Ascending aorta (tissue), 2 donors: ENCODE data around the gene TMEM50A. TPM values are rescaled to one million over a fixed set of nuclear protein-coding genes. Genes with fewer than 3 reads are reported as not detected.
"Not testable (repeated sequence)": the region's sequence is repeated elsewhere in the genome, so short reads cannot be mapped to it uniquely, and the experiment has no call there.

ENCODE experiments used
- DNase-seq, 2 donors: peaks; one replicate each; pipeline ENCODE4 v3.0.0-alpha.2; 2019; ENCODE audit warnings: low spot score in 2 of 2
- H3K27ac ChIP-seq, 2 donors: fragments of 200-600 bp; sonication (generic); one replicate each; pipeline ENCODE4 v1.5.1; 2016 to 2017; ENCODE audit warnings: mild to moderate bottlenecking in 1 of 2
- H3K27me3 ChIP-seq: fragments of 200-600 bp; sonication (generic); one replicate; pipeline ENCODE4 v1.5.1; 2017
- H3K36me3 ChIP-seq, 2 donors: fragments of 200-600 bp; sonication (generic); one replicate each; pipeline ENCODE4 v1.5.1; 2016
- H3K4me1 ChIP-seq, 2 donors: fragments of 200-600 bp; sonication (generic); one replicate each; pipeline ENCODE4 v1.5.1; 2016 to 2017; ENCODE audit warnings: mild to moderate bottlenecking in 1 of 2
- H3K4me3 ChIP-seq, 2 donors: fragments of 200-600 bp; sonication (generic); one replicate each; pipeline ENCODE4 v1.5.1; 2016 to 2017; ENCODE audit warnings: mild to moderate bottlenecking in 1 of 2
- H3K9me3 ChIP-seq, 2 donors: fragments of 200-600 bp; sonication (generic); one replicate each; pipeline ENCODE4 v1.5.1; 2016
- intact Hi-C: fragments of 100-400 bp; cut with DNase I; formaldehyde crosslinking; loops from one replicate; pipeline ENCODE4 v1.15.1; 2023
- total RNA-seq: library from RNA; depleted of rRNA; stranded (reverse); fragments of >200 nt; gene quantifications from one replicate; pipeline ENCODE4 v1.1.0, GENCODE V29; 2016
- TF ChIP-seq, protein P1 (sequence below), 3 experiments: fragments of 200-600 bp in 2 of 3; fragments of 450-650 bp in 1 of 3; sonication (generic) in 2 of 3; IDR thresholded peaks; one replicate each; pipeline ENCODE4 v1.5.1; 2016 to 2019; ENCODE audit warnings: antibody characterized with exemption in 3 of 3, mild to moderate bottlenecking in 1 of 3, moderate library complexity in 1 of 3

Gene TMEM50A
- total RNA-seq, 1 donor from 2014 or later = 143 TPM

DNA sequence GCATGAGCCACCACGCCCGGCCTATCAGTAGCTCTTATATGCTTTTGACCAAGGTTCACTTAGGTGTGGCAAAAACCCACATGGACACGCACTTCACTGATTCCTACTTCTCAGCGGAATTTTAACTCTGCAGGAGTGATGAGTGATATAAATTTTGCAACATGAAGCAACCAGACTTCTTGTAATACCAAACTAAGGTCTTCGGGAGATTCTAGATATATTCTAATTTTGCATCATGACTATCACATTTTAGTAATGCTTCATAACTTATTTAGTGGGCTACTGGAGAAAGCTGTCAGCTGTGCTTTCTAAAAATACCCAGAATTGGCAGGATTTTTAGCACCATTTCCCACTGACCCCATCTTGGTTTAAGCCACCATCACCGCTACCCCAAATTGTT lies 54.7 kb downstream of the TMEM50A start:
- TF ChIP-seq, protein P1, sequence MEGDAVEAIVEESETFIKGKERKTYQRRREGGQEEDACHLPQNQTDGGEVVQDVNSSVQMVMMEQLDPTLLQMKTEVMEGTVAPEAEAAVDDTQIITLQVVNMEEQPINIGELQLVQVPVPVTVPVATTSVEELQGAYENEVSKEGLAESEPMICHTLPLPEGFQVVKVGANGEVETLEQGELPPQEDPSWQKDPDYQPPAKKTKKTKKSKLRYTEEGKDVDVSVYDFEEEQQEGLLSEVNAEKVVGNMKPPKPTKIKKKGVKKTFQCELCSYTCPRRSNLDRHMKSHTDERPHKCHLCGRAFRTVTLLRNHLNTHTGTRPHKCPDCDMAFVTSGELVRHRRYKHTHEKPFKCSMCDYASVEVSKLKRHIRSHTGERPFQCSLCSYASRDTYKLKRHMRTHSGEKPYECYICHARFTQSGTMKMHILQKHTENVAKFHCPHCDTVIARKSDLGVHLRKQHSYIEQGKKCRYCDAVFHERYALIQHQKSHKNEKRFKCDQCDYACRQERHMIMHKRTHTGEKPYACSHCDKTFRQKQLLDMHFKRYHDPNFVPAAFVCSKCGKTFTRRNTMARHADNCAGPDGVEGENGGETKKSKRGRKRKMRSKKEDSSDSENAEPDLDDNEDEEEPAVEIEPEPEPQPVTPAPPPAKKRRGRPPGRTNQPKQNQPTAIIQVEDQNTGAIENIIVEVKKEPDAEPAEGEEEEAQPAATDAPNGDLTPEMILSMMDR (IDR thresholded peaks at IDR 0.05) = no peak
- Histone ChIP-seq H3K9me3 (no peaks in the 10 kb centered on the region), H3K36me3 (no peaks in the 10 kb centered on the region), H3K4me1 (no peaks in the 10 kb centered on the region), H3K4me3 (no peak overlapping the region), H3K27me3 (no peaks in the 10 kb centered on the region), H3K27ac (no peak overlapping the region)
- DNase-seq = no peak
- intact Hi-C loops = no loop called here

DNA sequence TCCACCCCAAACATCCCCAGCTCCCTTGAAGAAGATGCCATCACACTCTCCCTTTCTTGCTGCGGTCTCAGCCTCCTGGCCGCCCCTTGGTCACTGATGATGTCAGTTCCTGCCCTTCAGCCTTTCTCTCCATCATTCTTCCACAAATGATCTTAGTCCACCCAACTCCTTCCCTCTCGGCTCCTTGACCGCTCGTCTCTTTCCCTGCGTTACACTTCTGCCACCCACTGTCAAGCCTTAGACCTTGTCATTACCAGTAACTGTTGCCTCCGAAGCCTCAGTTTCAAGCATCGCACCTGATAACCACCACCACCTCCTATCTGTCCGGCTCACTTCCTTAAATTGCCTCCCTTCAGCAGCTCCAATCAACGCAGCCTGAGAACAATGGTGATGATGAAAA lies 59.4 kb downstream of the TMEM50A start:
- intact Hi-C loops, H3K36me3 ChIP-seq, H3K27me3 ChIP-seq, H3K27ac ChIP-seq, H3K4me3 ChIP-seq, H3K4me1 ChIP-seq, DNase-seq, H3K9me3 ChIP-seq: not testable (repeated sequence)

DNA sequence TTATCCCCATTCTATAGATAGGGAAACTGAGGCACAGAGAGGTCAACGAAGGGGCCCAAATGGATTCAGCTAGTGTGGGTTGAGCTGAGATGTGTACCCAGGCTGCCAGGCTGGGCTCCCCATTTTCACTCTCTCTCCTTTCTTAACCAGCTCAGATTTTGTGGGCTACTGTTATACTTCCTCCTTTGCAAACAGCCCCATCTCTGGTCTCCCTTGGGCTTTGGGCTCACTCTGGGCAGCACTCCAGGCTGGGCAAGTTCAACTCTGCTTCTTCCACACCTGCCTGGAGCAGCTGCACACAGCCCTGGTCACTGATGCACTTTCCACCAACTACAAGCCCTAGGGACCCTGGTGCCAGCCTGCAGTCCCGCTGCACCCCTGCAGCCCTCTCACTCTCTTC lies 59.9 kb downstream of the TMEM50A start:
- intact Hi-C loops, H3K36me3 ChIP-seq, H3K9me3 ChIP-seq, H3K27me3 ChIP-seq, H3K4me3 ChIP-seq, DNase-seq, H3K27ac ChIP-seq, H3K4me1 ChIP-seq: not testable (repeated sequence)

GRCh38 chr1:25402947-25403803 lies 65.0 kb downstream of the TMEM50A start:
- TF ChIP-seq, protein P1 (IDR thresholded peaks at IDR 0.05) = peak in 1 of 3 experiments; percentile 44
- not testable (repeated sequence) for H3K4me1 ChIP-seq, DNase-seq, H3K27me3 ChIP-seq, H3K9me3 ChIP-seq, H3K4me3 ChIP-seq, H3K27ac ChIP-seq, H3K36me3 ChIP-seq
- intact Hi-C loops = loop anchor here (5.0 kb wide), 1 partner anchor 119 kb away; no protein-coding TSS in a partner anchor

DNA sequence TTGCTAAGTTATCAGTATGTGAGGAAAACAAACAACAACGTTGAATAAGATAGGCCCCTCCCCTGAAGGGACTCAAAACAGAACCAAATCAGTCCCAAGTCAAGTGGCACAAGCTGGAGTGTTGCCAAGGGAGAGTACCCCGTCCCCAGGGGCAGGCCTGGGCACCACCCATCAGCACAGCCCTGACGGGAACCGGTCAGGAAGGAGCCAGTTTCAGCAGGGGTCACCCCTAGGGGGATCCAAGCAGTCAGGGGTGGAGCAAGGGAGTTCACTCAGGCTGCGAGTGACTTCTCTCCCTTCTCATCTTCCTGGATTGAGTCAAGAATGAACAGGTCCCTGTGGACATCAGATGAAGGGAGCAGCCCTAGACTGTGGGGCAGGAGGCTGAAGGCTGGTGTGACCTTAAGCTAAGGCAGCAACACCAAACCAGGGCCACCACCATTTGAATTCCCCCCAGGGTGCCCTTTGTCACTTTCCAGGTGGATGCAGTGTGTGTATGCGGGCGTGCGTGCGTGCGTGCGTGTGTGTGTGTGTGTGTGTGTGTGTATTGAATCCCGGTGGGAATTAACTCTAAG lies 67.7 kb downstream of the TMEM50A start:
- DNase-seq, H3K27me3 ChIP-seq, H3K27ac ChIP-seq, H3K4me3 ChIP-seq, H3K36me3 ChIP-seq, H3K4me1 ChIP-seq, H3K9me3 ChIP-seq, intact Hi-C loops: not testable (repeated sequence)

DNA sequence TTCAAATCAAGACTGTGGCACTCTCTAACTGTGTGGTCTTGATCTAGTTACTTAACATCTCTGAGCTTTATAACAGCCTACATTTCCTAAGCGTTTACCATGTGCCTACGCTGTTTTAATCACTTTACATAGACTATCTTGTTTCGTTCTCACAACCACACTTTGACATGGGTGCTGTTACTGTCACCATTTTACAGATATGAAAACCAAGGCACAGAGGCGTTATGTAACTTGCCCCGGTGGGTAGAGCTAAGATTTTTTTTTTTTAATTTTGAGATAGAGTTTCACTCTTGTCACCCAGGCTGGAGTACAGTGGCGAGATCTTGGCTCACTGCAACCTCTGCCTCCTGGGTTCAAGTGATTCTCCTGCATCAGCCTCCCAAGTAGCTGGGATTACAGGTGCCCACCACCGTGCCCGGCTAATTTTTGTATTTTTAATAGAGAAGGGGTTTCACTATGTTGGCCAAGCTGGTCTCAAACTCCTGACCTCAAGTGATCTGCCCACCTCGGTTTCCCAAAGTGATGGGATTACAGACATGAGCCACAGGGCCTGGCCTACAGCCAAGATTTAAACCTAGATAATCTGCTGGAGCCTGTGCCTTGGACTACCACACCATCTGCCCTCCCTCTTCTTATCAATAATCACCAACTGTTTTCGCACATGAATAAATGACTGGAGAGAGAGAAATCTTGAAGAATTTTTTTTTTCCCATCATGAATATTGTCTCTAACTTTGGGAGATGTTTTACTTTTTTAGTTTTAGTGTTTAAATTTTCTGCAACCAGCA lies 71.7 kb downstream of the TMEM50A start:
- H3K36me3 ChIP-seq, H3K4me1 ChIP-seq, H3K27ac ChIP-seq, H3K9me3 ChIP-seq, DNase-seq, H3K27me3 ChIP-seq, H3K4me3 ChIP-seq: not testable (repeated sequence)
- intact Hi-C loops = loop anchor here (5.0 kb wide), 1 partner anchor 123 kb away; no protein-coding TSS in a partner anchor

Other genes with a start within 250 kb of the TMEM50A start
- gene SYF2, start 105.8 kb upstream of the TMEM50A start, total RNA-seq = 14.3 TPM
- gene RSRP1, start 90.9 kb upstream of the TMEM50A start, total RNA-seq = 126 TPM
- not detected for gene RHD, start 65.8 kb upstream of the TMEM50A start, total RNA-seq
- gene RHCE, start 82.5 kb downstream of the TMEM50A start, total RNA-seq = not detected
- 49.2 TPM for gene MACO1, start 92.6 kb downstream of the TMEM50A start, total RNA-seq
- 75.4 TPM for gene LDLRAP1, start 205.3 kb downstream of the TMEM50A start, total RNA-seq